IMR-90 (cell line): ENCODE data around the gene VILL. TPM values are rescaled to one million over a fixed set of nuclear protein-coding genes. Genes with fewer than 3 reads are reported as not detected.

Experiments used
- ATAC-seq: fragments of 200-7000 bp; cut with Tn5 transposase; 2 replicates; pipeline ENCODE4 v1.9.1; 2020; ENCODE audit warnings: low read depth, mild to moderate bottlenecking, moderate library complexity
- BruUV-seq: library from RNA; stranded (reverse); fragments of 400-500 nt; replicated peaks from 2 replicates; lab custom pipeline; 2021; lab: Mats Ljungman, UMichigan
- CTCF ChIA-PET: fragments of 300-600 bp; formaldehyde crosslinking; extraction: SDS; loops from one replicate; lab custom pipeline; 2021; ENCODE audit warnings: antibody characterized with exemption; lab: Yijun Ruan, JAX
- POLR2A ChIA-PET: fragments of 300-600 bp; sonication (Branson Sonifier 250); formaldehyde crosslinking; loops from one replicate; lab custom pipeline; 2022; ENCODE audit warnings: antibody characterized with exemption; ENCODE audit not compliant: unreplicated experiment; lab: Charles Lee
- DNase-seq: peaks from one replicate; pipeline ENCODE4 v3.0.0; 2013
- H2AFZ ChIP-seq: replicated peaks from 2 replicates; pipeline ENCODE3; 2013; ENCODE audit warnings: low read length, mild to moderate bottlenecking; ENCODE audit not compliant: poor library complexity
- H2AK5ac ChIP-seq: 2 replicates; pipeline ENCODE4 v1.6.1; 2013; ENCODE audit warnings: low read depth, low read length, inconsistent platforms
- H2AK9ac ChIP-seq: replicated peaks from 2 replicates; pipeline ENCODE3; 2013; ENCODE audit warnings: mild to moderate bottlenecking, low read depth, low read length, moderate library complexity; ENCODE audit not compliant: poor library complexity
- H2BK120ac ChIP-seq: 2 replicates; pipeline ENCODE4 v1.6.1; 2013; ENCODE audit warnings: low read depth, low read length, inconsistent platforms
- H2BK15ac ChIP-seq: 3 replicates; pipeline ENCODE4 v1.6.1; 2013; ENCODE audit warnings: low read depth, low read length, inconsistent platforms
- H2BK20ac ChIP-seq: 2 replicates; pipeline ENCODE4 v1.6.1; 2013; ENCODE audit warnings: low read depth, mild to moderate bottlenecking, inconsistent platforms, low read length, moderate library complexity
- H2BK5ac ChIP-seq: 2 replicates; pipeline ENCODE4 v1.6.1; 2013; ENCODE audit warnings: mild to moderate bottlenecking, low read depth, low read length, inconsistent platforms; ENCODE audit not compliant: poor library complexity, severe bottlenecking
- H3K14ac ChIP-seq: replicated peaks from 2 replicates; pipeline ENCODE4 v1.6.1; 2013; ENCODE audit warnings: low read depth, low read length, inconsistent platforms
- H3K18ac ChIP-seq: 2 replicates; pipeline ENCODE4 v1.6.1; 2013; ENCODE audit warnings: low read depth, low read length, control low read depth
- H3K23ac ChIP-seq: 2 replicates; pipeline ENCODE4 v1.6.1; 2013; ENCODE audit warnings: low read depth, low read length, inconsistent platforms
- H3K27ac ChIP-seq: 2 replicates; pipeline ENCODE4 v1.5.1; 2013; ENCODE audit warnings: mild to moderate bottlenecking, control low read depth, low read length; ENCODE audit not compliant: insufficient read depth
- H3K27me3 ChIP-seq: 2 replicates; pipeline ENCODE4 v1.6.1; 2013; ENCODE audit warnings: low read length; ENCODE audit not compliant: control insufficient read depth, insufficient read depth
- H3K36me3 ChIP-seq: 2 replicates; pipeline ENCODE4 v1.6.1; 2013; ENCODE audit warnings: low read length, mixed read lengths; ENCODE audit not compliant: control insufficient read depth, insufficient read depth
- H3K4ac ChIP-seq: 2 replicates; pipeline ENCODE4 v1.6.1; 2013; ENCODE audit warnings: low read depth, low read length, inconsistent platforms
- H3K4me1 ChIP-seq: 2 replicates; pipeline ENCODE4 v1.6.1; 2013; ENCODE audit warnings: low read length, mixed read lengths; ENCODE audit not compliant: control insufficient read depth, insufficient read depth
- H3K4me2 ChIP-seq: 2 replicates; pipeline ENCODE4 v1.6.1; 2013; ENCODE audit warnings: low read depth, mild to moderate bottlenecking, control low read depth, low read length, moderate library complexity
- H3K4me3 ChIP-seq: 2 replicates; pipeline ENCODE4 v1.5.1; 2013; ENCODE audit warnings: low read depth, mild to moderate bottlenecking, control low read depth, low read length, moderate library complexity; ENCODE audit not compliant: insufficient read depth
- H3K56ac ChIP-seq: 2 replicates; pipeline ENCODE4 v1.6.1; 2013; ENCODE audit warnings: low read length, inconsistent platforms; ENCODE audit not compliant: insufficient read depth; ENCODE audit errors: extremely low read depth
- H3K79me1 ChIP-seq, 2 experiments: 2 replicates each; pipeline ENCODE4 v1.6.1; 2013; ENCODE audit warnings: low read length in 2 of 2, inconsistent platforms in 1 of 2, low read depth in 1 of 2
- H3K9ac ChIP-seq: 2 replicates; pipeline ENCODE4 v1.6.1; 2013; ENCODE audit warnings: low read depth, low read length, control low read depth
- H3K9me1 ChIP-seq: 2 replicates; pipeline ENCODE4 v1.6.1; 2013; ENCODE audit warnings: low read length, inconsistent platforms; ENCODE audit not compliant: insufficient read depth
- H3K9me3 ChIP-seq: 2 replicates; pipeline ENCODE4 v1.6.1; 2013; ENCODE audit warnings: low read length; ENCODE audit not compliant: control insufficient read depth, insufficient read depth
- H4K20me1 ChIP-seq: 2 replicates; pipeline ENCODE4 v1.6.1; 2013; ENCODE audit warnings: low read length, inconsistent platforms; ENCODE audit not compliant: insufficient read depth
- H4K5ac ChIP-seq: 2 replicates; pipeline ENCODE4 v1.6.1; 2013; ENCODE audit warnings: mild to moderate bottlenecking, low read depth, low read length, control low read depth
- H4K8ac ChIP-seq, 2 experiments: 2 replicates each; pipeline ENCODE4 v1.6.1; 2013; ENCODE audit warnings: low read depth in 2 of 2, low read length in 2 of 2, control low read depth in 1 of 2, inconsistent platforms in 1 of 2
- H4K91ac ChIP-seq: 2 replicates; pipeline ENCODE4 v1.6.1; 2013; ENCODE audit warnings: low read depth, low read length, inconsistent platforms; ENCODE audit not compliant: insufficient read depth
- BHLHE40 ChIP-seq: fragments of 150-350 bp; IDR thresholded peaks from 2 replicates; pipeline ENCODE4 v1.6.1; 2016; ENCODE audit warnings: mild to moderate bottlenecking, low read depth, low read length
- CEBPB ChIP-seq: IDR thresholded peaks from 2 replicates; pipeline ENCODE4 v1.6.1; 2012; ENCODE audit warnings: low read depth, low read length, improper control_type of control experiment
- CHD1 ChIP-seq: IDR thresholded peaks from 2 replicates; pipeline ENCODE4 v1.6.1; 2012; ENCODE audit warnings: low read depth, low read length, improper control_type of control experiment
- ELK1 ChIP-seq: fragments of 150-350 bp; IDR thresholded peaks from 2 replicates; pipeline ENCODE4 v1.6.1; 2016; ENCODE audit warnings: low read depth, mild to moderate bottlenecking, low read length, moderate library complexity, borderline replicate concordance
- FOS ChIP-seq: fragments of 150-350 bp; IDR thresholded peaks from 2 replicates; pipeline ENCODE4 v1.6.1; 2016; ENCODE audit warnings: low read depth, low read length
- MAFK ChIP-seq: IDR thresholded peaks from 2 replicates; pipeline ENCODE4 v1.6.1; 2012; ENCODE audit warnings: low read depth, low read length, improper control_type of control experiment
- MAZ ChIP-seq: IDR thresholded peaks from 2 replicates; pipeline ENCODE4 v1.6.1; 2012; ENCODE audit warnings: low read depth, mild to moderate bottlenecking, low read length, improper control_type of control experiment, moderate library complexity, borderline replicate concordance
- MXI1 ChIP-seq: IDR thresholded peaks from 2 replicates; pipeline ENCODE4 v1.6.1; 2012; ENCODE audit warnings: low read depth, mild to moderate bottlenecking, low read length, moderate library complexity, borderline replicate concordance
- NFE2L2 ChIP-seq: fragments of 150-350 bp; IDR thresholded peaks from 2 replicates; pipeline ENCODE4 v1.6.1; 2016; ENCODE audit warnings: low read depth, mild to moderate bottlenecking, low read length
- POLR2A ChIP-seq: IDR thresholded peaks from 2 replicates; pipeline ENCODE4 v1.6.1; 2012; ENCODE audit warnings: mild to moderate bottlenecking, low read depth, low read length
- RAD21 ChIP-seq: IDR thresholded peaks from 2 replicates; pipeline ENCODE4 v1.6.1; 2012; ENCODE audit warnings: low read length, improper control_type of control experiment
- RCOR1 ChIP-seq: IDR thresholded peaks from 2 replicates; pipeline ENCODE4 v1.6.1; 2012; ENCODE audit warnings: mild to moderate bottlenecking, low read length, improper control_type of control experiment; ENCODE audit not compliant: insufficient replicate concordance
- RFX5 ChIP-seq: IDR thresholded peaks from 2 replicates; pipeline ENCODE4 v1.8.0; 2012; ENCODE audit warnings: low read depth, mild to moderate bottlenecking, low read length, moderate library complexity
- SMC3 ChIP-seq: fragments of 150-350 bp; IDR thresholded peaks from 2 replicates; pipeline ENCODE4 v1.6.1; 2016; ENCODE audit warnings: low read depth, mild to moderate bottlenecking, antibody characterized with exemption, low read length, moderate library complexity
- WGBS, 2 experiments: methylation state at CpG; one replicate each; pipeline versions ENCODE4 v1.1.5 to v1.1.7; 2013; ENCODE audit warnings: missing lambda C conversion rate in 2 of 2; ENCODE audit not compliant: insufficient read length in 1 of 2; ENCODE audit errors: extremely low coverage in 2 of 2; 5-methylcytosine and 5-hydroxymethylcytosine counted together
- dilution Hi-C: fragments of 300-500 bp; cut with HindIII; formaldehyde crosslinking; loops from one replicate; pipeline ENCODE4 v1.14.3; 2018; ENCODE audit warnings: low sequenced_read_pairs; ENCODE audit not compliant: unreplicated experiment
- in situ Hi-C: fragments of 300-500 bp; cut with MboI; formaldehyde crosslinking; loops from 3 replicates; pipeline ENCODE4 v1.14.3; 2019; ENCODE audit warnings: low sequenced_read_pairs, inconsistent platforms, mixed read lengths
- intact Hi-C: fragments of 100-400 bp; cut with micrococcal nuclease; formaldehyde crosslinking; loops from 2 replicates; pipeline ENCODE4 v1.10.0; 2022
- polyA plus RNA-seq, 3 experiments: library from polyadenylated mRNA; depleted of rRNA; stranded (reverse); fragments of >200 nt; gene quantifications; 2 replicates each; pipeline ENCODE4 v1.2.3, GENCODE V29; 2012; ENCODE audit warnings: low replicate concordance in 1 of 3
- total RNA-seq: library from RNA; depleted of rRNA; stranded (reverse); fragments of >200 nt; gene quantifications from 2 replicates; pipeline ENCODE4 v1.2.3, GENCODE V29; 2012
- TF ChIP-seq, protein P1 (sequence below): conservative IDR thresholded peaks from 2 replicates; pipeline ENCODE4 v1.5.1; 2012; ENCODE audit warnings: mild to moderate bottlenecking, low read depth, low read length, improper control_type of control experiment
- TF ChIP-seq, protein P2 (sequence below): fragments of 150-350 bp; IDR thresholded peaks from 2 replicates; pipeline ENCODE4 v1.6.1; 2017; ENCODE audit warnings: mild to moderate bottlenecking, antibody characterized with exemption, low read length, low read depth

Gene VILL
- total and polyA plus RNA-seq, 2 of the 4 experiments (the other 2 are of a cell fraction): 2.3 to 4.7 TPM

GRCh38 chr3:38043486-38043885, 52.9 kb downstream of the VILL start:
- Histone ChIP-seq H3K9me1 (peaks cover 5% of the 10 kb centered on the region; the same call in 1 of the 2 replicates), H3K27ac (no peak overlapping the region), H2AK5ac (no peak overlapping the region), H3K27me3 (peaks cover 16% of the 10 kb centered on the region), H3K36me3 (no peaks in the 10 kb centered on the region), H3K9me3 (no peaks in the 10 kb centered on the region), H2BK5ac (no peak overlapping the region), H2AK9ac (no peak overlapping the region), H2BK15ac (no peak overlapping the region), H3K4me3 (no peak overlapping the region), H3K9ac (no peak overlapping the region), H2BK20ac (no peak overlapping the region), H3K4ac (no peak overlapping the region), H2AFZ (no peak overlapping the region), H3K4me1 (peaks cover 4% of the 10 kb centered on the region), H3K56ac (no peak overlapping the region), H4K91ac (no peak overlapping the region), H4K8ac (no peak overlapping the region), H3K14ac (no peak overlapping the region), H3K18ac (no peak overlapping the region), H2BK120ac (no peak overlapping the region), H3K4me2 (no peak overlapping the region), H3K23ac (no peak overlapping the region), H3K79me1 (no peaks in the 10 kb centered on the region), H4K5ac (no peak overlapping the region), H4K20me1 (no peaks in the 10 kb centered on the region)
- in situ Hi-C loops (no loop called here), intact Hi-C loops (no loop called here), dilution Hi-C loops (no loop called here)
- CTCF ChIA-PET: no interaction called here
- TF ChIP-seq BHLHE40 (no peak), SMC3 (no peak), POLR2A (no peak), MAZ (no peak), RFX5 (no peak), CHD1 (no peak), MAFK (no peak), FOS (no peak), RAD21 (no peak), ELK1 (no peak), NFE2L2 (no peak), MXI1 (no peak), RCOR1 (no peak), CEBPB (no peak)
- TF ChIP-seq, protein P1, sequence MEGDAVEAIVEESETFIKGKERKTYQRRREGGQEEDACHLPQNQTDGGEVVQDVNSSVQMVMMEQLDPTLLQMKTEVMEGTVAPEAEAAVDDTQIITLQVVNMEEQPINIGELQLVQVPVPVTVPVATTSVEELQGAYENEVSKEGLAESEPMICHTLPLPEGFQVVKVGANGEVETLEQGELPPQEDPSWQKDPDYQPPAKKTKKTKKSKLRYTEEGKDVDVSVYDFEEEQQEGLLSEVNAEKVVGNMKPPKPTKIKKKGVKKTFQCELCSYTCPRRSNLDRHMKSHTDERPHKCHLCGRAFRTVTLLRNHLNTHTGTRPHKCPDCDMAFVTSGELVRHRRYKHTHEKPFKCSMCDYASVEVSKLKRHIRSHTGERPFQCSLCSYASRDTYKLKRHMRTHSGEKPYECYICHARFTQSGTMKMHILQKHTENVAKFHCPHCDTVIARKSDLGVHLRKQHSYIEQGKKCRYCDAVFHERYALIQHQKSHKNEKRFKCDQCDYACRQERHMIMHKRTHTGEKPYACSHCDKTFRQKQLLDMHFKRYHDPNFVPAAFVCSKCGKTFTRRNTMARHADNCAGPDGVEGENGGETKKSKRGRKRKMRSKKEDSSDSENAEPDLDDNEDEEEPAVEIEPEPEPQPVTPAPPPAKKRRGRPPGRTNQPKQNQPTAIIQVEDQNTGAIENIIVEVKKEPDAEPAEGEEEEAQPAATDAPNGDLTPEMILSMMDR: no peak
- TF ChIP-seq, protein P2, sequence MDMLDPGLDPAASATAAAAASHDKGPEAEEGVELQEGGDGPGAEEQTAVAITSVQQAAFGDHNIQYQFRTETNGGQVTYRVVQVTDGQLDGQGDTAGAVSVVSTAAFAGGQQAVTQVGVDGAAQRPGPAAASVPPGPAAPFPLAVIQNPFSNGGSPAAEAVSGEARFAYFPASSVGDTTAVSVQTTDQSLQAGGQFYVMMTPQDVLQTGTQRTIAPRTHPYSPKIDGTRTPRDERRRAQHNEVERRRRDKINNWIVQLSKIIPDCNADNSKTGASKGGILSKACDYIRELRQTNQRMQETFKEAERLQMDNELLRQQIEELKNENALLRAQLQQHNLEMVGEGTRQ: no peak
- DNase-seq (no peak), ATAC-seq (no peak)
- BruUV-seq: no TSS peak
- POLR2A ChIA-PET: no interaction called here
- no CpG with 5 or more reads among the region's 4 CpGs for WGBS, 2 experiments
